Uterus (tissue), 4 donors: ENCODE measurements around the gene FIGN. TPM values are rescaled to one million over a fixed set of nuclear protein-coding genes. Genes with fewer than 3 reads are reported as not detected.

Experiments
- DNase-seq, 2 donors: peaks; one replicate each; pipeline ENCODE4 v3.0.0-alpha.2; 2019 to 2020
- H3K27ac ChIP-seq, 2 donors: fragments of 200-600 bp; sonication (generic); 1 replicate in 1 of 2; 2 replicates in 1 of 2; pipeline ENCODE4 v1.5.1; 2016 to 2018
- H3K27me3 ChIP-seq, 2 donors: fragments of 200-600 bp; sonication (generic); one replicate each; pipeline ENCODE4 v1.5.1; 2018 to 2019; ENCODE audit warnings: control low read depth in 1 of 2
- H3K36me3 ChIP-seq, 2 donors: fragments of 200-600 bp; sonication (generic); one replicate each; pipeline ENCODE4 v1.5.1; 2019; ENCODE audit warnings: control low read depth in 1 of 2
- H3K4me1 ChIP-seq, 2 donors: fragments of 200-600 bp; sonication (generic); one replicate each; pipeline ENCODE4 v1.5.1; 2018 to 2019; ENCODE audit warnings: control low read depth in 1 of 2
- H3K4me3 ChIP-seq, 2 donors: fragments of 200-600 bp; sonication (generic); 1 replicate in 1 of 2; 2 replicates in 1 of 2; pipeline ENCODE4 v1.5.1; 2018 to 2019; ENCODE audit warnings: mild to moderate bottlenecking in 1 of 2
- H3K9me3 ChIP-seq, 2 donors: fragments of 200-600 bp; sonication (generic); one replicate each; pipeline ENCODE4 v1.5.1; 2019; ENCODE audit warnings: control low read depth in 1 of 2
- CTCF ChIP-seq, 4 experiments: fragments of 200-600 bp in 2 of 4; fragments of 450-650 bp in 2 of 4; sonication (generic) in 2 of 4; IDR thresholded peaks; one replicate each; pipeline ENCODE4 v1.5.1; 2016 to 2019; ENCODE audit warnings: antibody characterized with exemption in 4 of 4, mild to moderate bottlenecking in 2 of 4, moderate library complexity in 1 of 4
- POLR2A ChIP-seq, 2 donors: fragments of 450-650 bp; IDR thresholded peaks; one replicate each; pipeline ENCODE4 v1.6.1; 2016; ENCODE audit warnings: antibody characterized with exemption in 2 of 2, mild to moderate bottlenecking in 1 of 2, moderate library complexity in 1 of 2
- intact Hi-C: fragments of 100-400 bp; cut with DNase I; formaldehyde crosslinking; loops from one replicate; pipeline ENCODE4 v1.15.1; 2023; ENCODE audit warnings: low total_unique reads
- total RNA-seq, 4 donors: library from RNA; depleted of rRNA in 3 of 4; stranded (reverse); fragments of >200 nt in 3 of 4; gene quantifications; one replicate each; pipeline versions ENCODE4 v1.1.0 to v1.2.4, GENCODE V29; 2014 to 2023
- donor health status: DM: yes; HTN: yes; CAD: no.

FIGN gene
- total RNA-seq, 4 donors from 2014 or later, result 1.8 to 9.8 (median 4.6) TPM

- Histone ChIP-seq H3K4me3 (no peak overlapping the region), H3K27ac (no peak overlapping the region), H3K4me1 (no peaks in the 10 kb centered on the region), H3K27me3 (no peaks in the 10 kb centered on the region), H3K9me3 (no peaks in the 10 kb centered on the region), H3K36me3 (no peaks in the 10 kb centered on the region)
- intact Hi-C loops, result no loop called here
- no peak for DNase-seq
- no peak for TF ChIP-seq CTCF (IDR thresholded peaks at IDR 0.05)
- no peak for TF ChIP-seq POLR2A (IDR thresholded peaks at IDR 0.05)
Observed at GRCh38 chr2:163753726-163754125, 17.9 kb upstream of the FIGN start.

DNA sequence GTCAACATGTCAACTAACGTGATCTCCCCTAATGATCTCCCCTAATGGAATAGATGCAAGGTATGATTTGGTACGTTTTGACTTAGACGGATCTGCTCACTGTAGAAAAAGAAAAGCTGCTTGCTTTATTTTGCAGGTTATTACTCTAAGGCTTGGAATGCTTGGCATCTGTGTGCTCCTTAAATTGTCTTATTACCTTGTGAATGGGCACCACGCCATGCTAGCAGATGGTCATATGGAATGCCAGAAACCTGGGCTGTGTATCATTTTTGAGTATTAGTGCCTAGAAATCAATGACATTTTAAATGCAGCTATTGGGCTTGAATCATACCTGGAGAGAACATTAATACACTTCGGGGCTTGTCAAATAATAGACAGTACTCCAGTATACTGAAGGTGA is 16.5 kb upstream of the FIGN start:
- Histone ChIP-seq H3K36me3 (no peaks in the 10 kb centered on the region), H3K4me1 (no peaks in the 10 kb centered on the region), H3K27ac (no peak overlapping the region), H3K27me3 (no peaks in the 10 kb centered on the region), H3K9me3 (no peaks in the 10 kb centered on the region), H3K4me3 (no peak overlapping the region)
- DNase-seq, result no peak
- TF ChIP-seq POLR2A (IDR thresholded peaks at IDR 0.05) (no peak), CTCF (IDR thresholded peaks at IDR 0.05) (no peak)
- intact Hi-C loops, result no loop called here

GRCh38 chr2:163751696-163752095 is 15.9 kb upstream of the FIGN start:
- no peaks in the 10 kb centered on the region for H3K4me1 ChIP-seq
- no peaks in the 10 kb centered on the region for H3K36me3 ChIP-seq
- H3K9me3 ChIP-seq, result no peaks in the 10 kb centered on the region
- intact Hi-C loops, result no loop called here
- no peak for DNase-seq
- no peaks in the 10 kb centered on the region for H3K27me3 ChIP-seq
- TF ChIP-seq POLR2A (IDR thresholded peaks at IDR 0.05), result no peak
- TF ChIP-seq CTCF (IDR thresholded peaks at IDR 0.05), result no peak
- H3K27ac ChIP-seq, result no peak overlapping the region
- H3K4me3 ChIP-seq, result no peak overlapping the region

- Histone ChIP-seq H3K9me3 (no peaks in the 10 kb centered on the region), H3K27ac (no peak overlapping the region), H3K4me3 (no peak overlapping the region), H3K27me3 (no peaks in the 10 kb centered on the region), H3K4me1 (no peaks in the 10 kb centered on the region), H3K36me3 (no peaks in the 10 kb centered on the region)
- no peak for DNase-seq
- no peak for TF ChIP-seq CTCF (IDR thresholded peaks at IDR 0.05)
- TF ChIP-seq POLR2A (IDR thresholded peaks at IDR 0.05), result no peak
- intact Hi-C loops, result no loop called here
Observed at GRCh38 chr2:163748420-163748819, 12.6 kb upstream of the FIGN start.

DNA sequence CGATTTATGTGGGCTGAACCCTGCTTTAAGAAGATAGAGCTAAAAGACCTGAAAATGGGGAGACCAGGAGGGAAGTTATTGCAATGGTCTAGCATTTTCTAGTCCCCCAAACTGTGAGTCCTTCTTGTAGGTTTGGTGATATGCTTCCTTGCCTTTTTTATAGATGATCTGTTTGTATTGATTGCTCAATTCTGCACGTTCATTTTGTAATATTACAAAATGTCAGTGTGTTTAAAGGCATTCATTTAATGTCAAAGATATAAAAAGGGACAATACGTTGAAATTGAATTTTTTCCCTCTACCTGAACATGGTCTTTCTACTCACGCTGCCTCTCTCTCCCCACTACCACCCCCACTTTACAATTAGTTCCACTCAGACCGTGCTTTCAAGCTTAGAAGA is 5.6 kb upstream of the FIGN start:
- Histone ChIP-seq H3K36me3 (no peaks in the 10 kb centered on the region), H3K9me3 (no peaks in the 10 kb centered on the region), H3K4me1 (no peaks in the 10 kb centered on the region), H3K27me3 (no peaks in the 10 kb centered on the region), H3K27ac (no peak overlapping the region), H3K4me3 (no peak overlapping the region)
- TF ChIP-seq CTCF (IDR thresholded peaks at IDR 0.05), result no peak
- intact Hi-C loops, result no loop called here
- DNase-seq, result no peak
